Central memory CD8-positive, alpha-beta T cell (primary cell): Measurements from ENCODE around the gene FUT8.
A peak's percentile ranks its signal among the peaks of the same experiment; 100 is the strongest.
"Not testable (repeated sequence)": the region's sequence is repeated elsewhere in the genome, so short reads cannot be mapped to it uniquely, and the experiment has no call there.

Experiments
- ATAC-seq: fragments of 150-1000 bp; cut with Tn5 transposase; replicated peaks from 2 replicates; pipeline ENCODE4 v1.10.0; 2022; ENCODE audit warnings: mild to moderate bottlenecking, moderate FRiP score, moderate number of reproducible peaks; ENCODE audit not compliant: poor library complexity, severe bottlenecking; ENCODE audit errors: extremely low read depth
- DNase-seq, 2 donors: peaks; one replicate each; pipeline ENCODE4 v3.0.0; 2021; ENCODE audit warnings: low spot score in 2 of 2
- H3K27ac Mint-ChIP-seq: one replicate; pipeline ENCODE4 v1.8.0; 2022; ENCODE audit warnings: low read depth, mild to moderate bottlenecking, moderate library complexity, mixed read lengths
- H3K27me3 Mint-ChIP-seq: one replicate; pipeline ENCODE4 v1.8.0; 2022; ENCODE audit warnings: mixed read lengths
- H3K36me3 Mint-ChIP-seq: one replicate; pipeline ENCODE4 v1.8.0; 2022; ENCODE audit warnings: mild to moderate bottlenecking, moderate library complexity, mixed read lengths; ENCODE audit not compliant: insufficient read depth
- H3K4me1 Mint-ChIP-seq: one replicate; pipeline ENCODE4 v1.8.0; 2022; ENCODE audit warnings: mixed read lengths
- H3K4me3 Mint-ChIP-seq: one replicate; pipeline ENCODE4 v1.8.0; 2022; ENCODE audit warnings: mild to moderate bottlenecking, moderate library complexity, mixed read lengths
- H3K9me3 Mint-ChIP-seq: one replicate; pipeline ENCODE4 v1.8.0; 2022; ENCODE audit warnings: mixed read lengths

The FUT8 gene

DNA sequence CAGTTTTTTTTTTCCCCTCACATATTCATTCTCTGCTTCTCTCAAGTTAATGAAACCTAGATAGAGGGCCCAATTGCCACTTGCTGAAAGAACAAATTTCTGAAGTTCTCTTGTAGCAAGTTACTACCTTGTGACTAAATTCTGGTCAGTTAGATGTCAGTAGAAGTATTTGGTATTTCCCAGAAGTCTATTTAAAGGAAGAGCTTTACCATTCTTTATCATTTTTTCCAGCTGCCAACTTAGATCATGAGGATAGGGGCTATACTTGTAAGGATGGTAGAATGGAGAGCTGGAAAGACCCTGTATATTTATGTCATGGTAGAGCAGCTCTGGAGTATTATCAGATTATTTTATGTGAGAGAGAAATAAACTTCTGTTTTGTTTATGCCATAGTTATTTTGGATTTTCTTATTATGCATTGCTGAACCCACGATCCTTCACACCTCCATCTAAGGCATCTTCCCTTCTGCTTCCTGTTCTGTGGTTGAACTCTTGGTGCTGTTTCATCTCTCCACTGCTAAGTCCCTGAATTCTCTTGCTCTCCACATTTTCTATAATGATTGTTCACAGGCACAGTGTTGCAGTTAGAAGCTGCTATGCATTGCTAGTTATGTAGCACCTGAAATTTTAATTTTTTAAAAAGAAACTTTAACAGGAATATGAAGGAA lies 25.9 kb downstream of the FUT8 start:
- H3K4me3 Mint-ChIP-seq = no peak overlapping the region

GRCh38 chr14:65439117-65439516 lies 26.6 kb downstream of the FUT8 start:
- Mint-ChIP-seq H3K36me3 (no peaks in the 10 kb centered on the region), H3K4me1 (peaks cover 30% of the 10 kb centered on the region), H3K27ac (no peak overlapping the region), H3K4me3 (no peak overlapping the region), H3K27me3 (no peaks in the 10 kb centered on the region), H3K9me3 (no peaks in the 10 kb centered on the region)
- ATAC-seq = no peak
- DNase-seq = no peak

More for the DNA sequence above, 25.9 kb downstream of the FUT8 start:
- H3K36me3 Mint-ChIP-seq = no peaks in the 10 kb centered on the region
- H3K27me3 Mint-ChIP-seq = no peaks in the 10 kb centered on the region
- DNase-seq (no peak), ATAC-seq (no peak)
- peaks cover 35% of the 10 kb centered on the region for H3K4me1 Mint-ChIP-seq
- H3K27ac Mint-ChIP-seq = peak overlapping the region; percentile 22
- no peaks in the 10 kb centered on the region for H3K9me3 Mint-ChIP-seq

GRCh38 chr14:65440230-65440629 lies 27.7 kb downstream of the FUT8 start:
- H3K27ac Mint-ChIP-seq = no peak overlapping the region
- no peak overlapping the region for H3K4me3 Mint-ChIP-seq
- ATAC-seq (no peak), DNase-seq (no peak)
- no peaks in the 10 kb centered on the region for H3K9me3 Mint-ChIP-seq
- H3K4me1 Mint-ChIP-seq = peaks cover 30% of the 10 kb centered on the region
- H3K27me3 Mint-ChIP-seq = no peaks in the 10 kb centered on the region
- no peaks in the 10 kb centered on the region for H3K36me3 Mint-ChIP-seq

DNA sequence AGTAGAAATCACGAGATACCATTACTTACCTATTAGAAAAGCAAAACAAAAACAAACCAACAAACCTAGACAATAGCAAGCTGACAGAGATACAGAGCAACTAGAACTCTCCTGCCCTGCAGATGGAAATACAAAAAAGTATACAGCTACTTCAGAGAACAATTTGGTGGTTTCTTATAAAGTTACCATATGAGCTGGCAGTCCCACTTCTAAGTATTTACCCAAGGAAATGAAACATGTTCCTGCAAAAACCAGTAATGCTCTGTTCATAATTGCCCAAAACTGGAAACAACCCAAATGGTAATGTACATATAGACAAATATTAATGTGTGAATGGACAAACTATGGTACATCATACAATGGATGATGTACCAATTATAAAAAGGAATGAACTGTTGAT lies 31.7 kb downstream of the FUT8 start:
- Mint-ChIP-seq H3K4me1 (peaks cover 23% of the 10 kb centered on the region), H3K4me3 (no peak overlapping the region), H3K27ac (no peak overlapping the region), H3K9me3 (no peaks in the 10 kb centered on the region), H3K36me3 (no peaks in the 10 kb centered on the region), H3K27me3 (no peaks in the 10 kb centered on the region)
- ATAC-seq (no peak), DNase-seq (no peak)

GRCh38 chr14:65446159-65446558 lies 33.6 kb downstream of the FUT8 start:
- H3K9me3 Mint-ChIP-seq = no peaks in the 10 kb centered on the region
- peaks cover 12% of the 10 kb centered on the region for H3K4me1 Mint-ChIP-seq
- H3K27me3 Mint-ChIP-seq = no peaks in the 10 kb centered on the region
- no peaks in the 10 kb centered on the region for H3K36me3 Mint-ChIP-seq
- ATAC-seq (no peak), DNase-seq (no peak)
- H3K4me3 Mint-ChIP-seq = no peak overlapping the region
- no peak overlapping the region for H3K27ac Mint-ChIP-seq

DNA sequence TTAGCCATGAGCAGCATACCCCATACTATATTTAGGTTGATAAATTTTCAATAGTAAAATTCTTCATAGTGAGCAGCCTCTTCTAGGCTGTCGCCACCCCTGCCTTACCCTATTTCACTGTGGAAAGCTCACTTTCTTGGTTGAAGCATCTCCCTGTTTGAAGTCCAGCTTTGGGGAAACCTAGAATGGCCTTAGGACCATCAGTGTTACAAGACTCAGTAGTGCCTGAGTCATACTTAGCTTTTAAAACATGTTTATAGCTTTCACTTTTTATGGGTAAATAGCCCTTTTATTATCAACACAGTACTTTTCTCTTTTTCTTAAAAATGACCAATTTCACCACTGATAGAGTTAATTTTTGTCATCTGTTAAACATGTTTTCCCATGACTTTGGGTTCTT lies 37.1 kb downstream of the FUT8 start:
- Mint-ChIP-seq H3K27ac (no peak overlapping the region), H3K4me1 (peaks cover 36% of the 10 kb centered on the region), H3K4me3 (no peak overlapping the region), H3K36me3 (peaks cover 1% of the 10 kb centered on the region), H3K27me3 (no peaks in the 10 kb centered on the region), H3K9me3 (no peaks in the 10 kb centered on the region)
- no peak for ATAC-seq
- DNase-seq = no peak

DNA sequence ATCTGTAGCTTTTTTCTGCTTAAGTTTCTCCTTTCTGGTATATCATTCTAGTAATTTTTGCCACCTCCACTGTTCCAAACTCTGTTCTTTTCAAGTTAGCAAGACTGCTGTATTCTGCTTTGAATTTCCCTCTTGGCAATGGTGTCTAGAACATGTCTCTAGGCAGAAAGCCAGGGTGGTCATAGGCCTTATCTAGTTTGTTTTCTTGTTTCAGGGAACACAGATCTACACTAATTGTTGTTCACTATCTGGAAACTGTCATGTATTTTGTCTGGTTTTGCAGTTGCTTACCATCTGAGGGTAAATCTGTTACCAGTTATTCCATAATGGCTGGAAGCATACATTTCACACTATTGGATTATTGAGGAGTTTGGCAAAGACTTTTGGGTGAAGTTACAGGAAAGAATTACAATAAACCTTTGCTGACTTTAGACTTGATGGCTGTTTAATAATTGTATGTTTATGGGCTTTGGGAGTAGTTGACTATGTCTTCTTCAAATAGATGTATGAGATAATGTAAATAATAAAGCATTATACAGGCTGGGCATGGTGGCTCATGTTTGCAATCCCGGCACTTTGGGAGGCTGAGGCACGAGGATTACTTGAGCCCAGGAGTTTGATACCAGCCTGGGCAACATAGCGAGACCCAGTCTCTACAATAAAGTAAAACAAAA lies 41.4 kb downstream of the FUT8 start:
- H3K36me3 Mint-ChIP-seq = peaks cover 11% of the 10 kb centered on the region
- peaks cover 5% of the 10 kb centered on the region for H3K9me3 Mint-ChIP-seq
- no peak for ATAC-seq
- peaks cover 29% of the 10 kb centered on the region for H3K4me1 Mint-ChIP-seq
- no peak for DNase-seq
- H3K27ac Mint-ChIP-seq = no peak overlapping the region
- H3K4me3 Mint-ChIP-seq = no peak overlapping the region
- H3K27me3 Mint-ChIP-seq = no peaks in the 10 kb centered on the region

GRCh38 chr14:65456247-65456646 lies 43.7 kb downstream of the FUT8 start:
- no peaks in the 10 kb centered on the region for H3K27me3 Mint-ChIP-seq
- ATAC-seq (no peak), DNase-seq (no peak)
- peaks cover 39% of the 10 kb centered on the region for H3K4me1 Mint-ChIP-seq
- peaks cover 5% of the 10 kb centered on the region for H3K9me3 Mint-ChIP-seq
- H3K27ac Mint-ChIP-seq = no peak overlapping the region
- no peak overlapping the region for H3K4me3 Mint-ChIP-seq
- H3K36me3 Mint-ChIP-seq = peaks cover 14% of the 10 kb centered on the region

DNA sequence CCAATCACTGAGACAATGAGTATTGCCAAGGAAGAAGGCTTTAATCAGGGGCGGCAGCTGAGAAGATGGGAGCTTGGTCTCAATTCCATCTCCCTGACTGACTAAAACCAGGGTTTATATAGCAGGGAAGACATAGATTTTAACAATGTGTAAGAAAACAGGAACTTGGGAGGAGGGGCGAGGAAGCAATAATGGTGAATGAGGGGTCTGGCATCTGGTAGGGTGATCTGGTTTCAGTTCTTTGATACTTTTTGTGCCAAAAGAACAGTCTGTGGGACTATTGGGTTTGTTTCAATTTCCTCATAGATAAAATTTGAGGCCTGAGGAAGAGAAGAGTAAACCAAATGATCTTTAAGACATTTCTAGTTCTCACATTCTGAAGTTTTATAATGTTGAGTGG lies 49.2 kb downstream of the FUT8 start:
- Mint-ChIP-seq H3K36me3 (peaks cover 16% of the 10 kb centered on the region), H3K4me1 (peaks cover 34% of the 10 kb centered on the region), H3K27ac (no peak overlapping the region), H3K4me3 (no peak overlapping the region), H3K9me3 (no peaks in the 10 kb centered on the region), H3K27me3 (no peaks in the 10 kb centered on the region)
- ATAC-seq (no peak), DNase-seq (no peak)

DNA sequence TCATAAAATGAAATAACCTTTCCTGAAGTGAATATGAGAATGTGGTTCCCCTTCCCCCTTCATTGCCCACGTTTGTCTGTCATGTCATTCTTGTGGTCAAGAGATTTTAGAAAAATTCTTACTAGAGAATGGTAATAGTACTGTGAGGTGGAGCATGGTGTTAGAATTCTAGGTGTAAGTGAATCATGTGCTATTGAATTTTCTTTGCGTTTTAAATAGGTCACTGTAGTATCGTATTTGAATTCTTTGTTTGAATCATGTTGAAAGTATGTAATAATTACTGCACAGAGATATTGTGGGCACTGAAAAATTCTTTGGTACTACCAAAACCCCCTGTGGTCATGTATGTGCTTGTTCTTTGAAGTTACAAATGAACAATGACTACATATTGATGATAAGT lies 49.9 kb downstream of the FUT8 start:
- no peak for DNase-seq
- H3K27me3 Mint-ChIP-seq = no peaks in the 10 kb centered on the region
- no peaks in the 10 kb centered on the region for H3K9me3 Mint-ChIP-seq
- peak; percentile 24 for ATAC-seq
- peaks cover 14% of the 10 kb centered on the region for H3K36me3 Mint-ChIP-seq
- H3K27ac Mint-ChIP-seq = no peak overlapping the region
- H3K4me3 Mint-ChIP-seq = no peak overlapping the region
- peaks cover 34% of the 10 kb centered on the region for H3K4me1 Mint-ChIP-seq

DNA sequence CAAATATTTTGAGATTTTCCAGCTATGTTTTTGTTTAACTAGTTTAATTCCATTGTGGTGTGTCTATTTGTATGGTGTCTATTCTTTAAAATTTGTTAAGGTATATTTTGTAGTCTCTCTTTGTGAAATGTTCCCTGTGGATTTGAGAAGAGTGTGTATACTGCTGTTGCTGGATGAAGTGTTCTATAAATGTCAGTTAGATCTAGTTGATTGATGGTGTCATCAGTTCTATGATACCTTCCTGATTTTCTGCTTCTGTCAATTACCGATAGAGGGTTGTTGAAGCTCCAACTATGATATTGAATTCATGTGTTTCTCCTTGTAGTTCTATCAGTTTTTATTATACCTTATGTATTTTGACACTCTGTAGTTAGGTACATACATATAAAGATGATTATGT lies 53.1 kb downstream of the FUT8 start:
- DNase-seq (no peak), ATAC-seq (no peak)
- peaks cover 10% of the 10 kb centered on the region for H3K36me3 Mint-ChIP-seq
- H3K9me3 Mint-ChIP-seq = no peaks in the 10 kb centered on the region
- peaks cover 55% of the 10 kb centered on the region for H3K4me1 Mint-ChIP-seq
- no peaks in the 10 kb centered on the region for H3K27me3 Mint-ChIP-seq
- no peak overlapping the region for H3K4me3 Mint-ChIP-seq
- H3K27ac Mint-ChIP-seq = no peak overlapping the region

GRCh38 chr14:65467926-65468325 lies 55.4 kb downstream of the FUT8 start:
- not testable (repeated sequence) for H3K27ac Mint-ChIP-seq, DNase-seq, ATAC-seq, H3K27me3 Mint-ChIP-seq, H3K4me3 Mint-ChIP-seq, H3K9me3 Mint-ChIP-seq, H3K36me3 Mint-ChIP-seq
- peaks cover 47% of the 10 kb centered on the region for H3K4me1 Mint-ChIP-seq

DNA sequence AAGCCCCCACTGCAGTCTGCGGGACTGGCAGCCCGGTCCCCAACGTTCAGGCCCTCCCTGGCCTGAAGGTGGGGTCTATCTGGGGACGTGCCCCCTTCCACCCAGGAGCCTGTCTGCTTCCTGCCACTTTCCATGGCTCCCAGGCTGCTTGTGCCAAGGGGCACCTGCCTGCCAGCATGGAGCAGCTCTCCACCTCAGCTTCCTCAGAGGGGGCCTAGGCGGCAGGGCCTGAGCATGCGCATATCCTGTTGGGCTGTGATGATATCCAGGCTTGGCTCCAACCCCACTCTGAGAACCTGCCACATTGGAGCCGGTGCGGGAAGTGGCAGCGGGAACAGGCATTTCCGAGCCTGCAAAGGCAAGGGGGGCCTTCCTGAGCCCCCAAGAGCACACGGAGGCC lies 57.4 kb downstream of the FUT8 start:
- H3K27ac Mint-ChIP-seq = no peak overlapping the region
- no peak for DNase-seq
- peaks cover 47% of the 10 kb centered on the region for H3K4me1 Mint-ChIP-seq
- H3K36me3 Mint-ChIP-seq = peaks cover 8% of the 10 kb centered on the region
- H3K9me3 Mint-ChIP-seq = no peaks in the 10 kb centered on the region
- no peak overlapping the region for H3K4me3 Mint-ChIP-seq
- no peaks in the 10 kb centered on the region for H3K27me3 Mint-ChIP-seq
- no peak for ATAC-seq
